Gastroesophageal sphincter (tissue), 4 donors: ENCODE data around the gene NAB2. TPM values are rescaled to one million over a fixed set of nuclear protein-coding genes. Genes with fewer than 3 reads are reported as not detected.

Source experiments
- ATAC-seq: fragments of 150-250 bp; one replicate; pipeline ENCODE4 v1.9.1; 2016; ENCODE audit warnings: mild to moderate bottlenecking, moderate library complexity
- H3K27ac ChIP-seq, 4 donors: fragments of 200-600 bp; sonication (generic) in 3 of 4; 1 replicate in 3 of 4; 2 replicates in 1 of 4; pipeline ENCODE4 v1.5.1; 2016 to 2019
- H3K27me3 ChIP-seq: fragments of 200-600 bp; sonication (generic); one replicate; pipeline ENCODE4 v1.5.1; 2019
- H3K36me3 ChIP-seq, 2 donors: fragments of 200-600 bp; sonication (generic); one replicate each; pipeline ENCODE4 v1.5.1; 2019; ENCODE audit warnings: control low read depth in 1 of 2
- H3K4me1 ChIP-seq, 3 donors: fragments of 200-600 bp; sonication (generic); 1 replicate in 2 of 3; 2 replicates in 1 of 3; pipeline ENCODE4 v1.5.1; 2016 to 2019; ENCODE audit warnings: control low read depth in 2 of 3
- H3K4me3 ChIP-seq, 2 donors: fragments of 200-600 bp; sonication (generic); one replicate each; pipeline ENCODE4 v1.5.1; 2019; ENCODE audit warnings: mild to moderate bottlenecking in 1 of 2, moderate library complexity in 1 of 2
- H3K9me3 ChIP-seq, 3 donors: fragments of 200-600 bp; sonication (generic); one replicate each; pipeline ENCODE4 v1.5.1; 2017 to 2019; ENCODE audit warnings: control low read depth in 2 of 3
- EP300 ChIP-seq: sonication (generic); formaldehyde crosslinking; IDR thresholded peaks from one replicate; pipeline ENCODE4 v1.6.1; 2017; ENCODE audit warnings: antibody characterized with exemption, mild to moderate bottlenecking
- POLR2A ChIP-seq, 2 donors: fragments of 450-650 bp; IDR thresholded peaks; one replicate each; pipeline ENCODE4 v1.6.1; 2017; ENCODE audit warnings: antibody characterized with exemption in 2 of 2, mild to moderate bottlenecking in 2 of 2, moderate library complexity in 1 of 2
- POLR2AphosphoS5 ChIP-seq: sonication (generic); formaldehyde crosslinking; IDR thresholded peaks from one replicate; pipeline ENCODE4 v1.6.1; 2017; ENCODE audit warnings: antibody characterized with exemption
- WGBS, 2 donors: methylation state at CpG; one replicate each; pipeline ENCODE4 v1.1.5; 2018; ENCODE audit warnings: low coverage in 1 of 2; 5-methylcytosine and 5-hydroxymethylcytosine counted together
- total RNA-seq, 4 donors: library from RNA; depleted of rRNA; stranded (reverse); fragments of >200 nt; gene quantifications; one replicate each; pipeline ENCODE4 v1.1.0, GENCODE V29; 2016
- TF ChIP-seq, protein P1 (sequence below), 4 experiments: fragments of 200-600 bp in 2 of 4; fragments of 450-650 bp in 2 of 4; sonication (generic) in 1 of 4; IDR thresholded peaks; one replicate each; pipeline ENCODE4 v1.5.1; 2017 to 2019; ENCODE audit warnings: antibody characterized with exemption in 4 of 4, mild to moderate bottlenecking in 2 of 4, moderate library complexity in 2 of 4

NAB2 gene
- total RNA-seq, 4 donors from 2014 or later: 30.7 to 41.3 (median 38.8) TPM

- peak within 1 kb of the TSS; percentile 92 to 98 (median 96) for H3K27ac ChIP-seq
- peaks cover 0 to 25% of the 10 kb centered on the region in 2 donors for H3K36me3 ChIP-seq
- TF ChIP-seq POLR2A (IDR thresholded peaks at IDR 0.05) (peak; percentile 1 to 60), EP300 (no peak), POLR2AphosphoS5 (peak; percentile 46)
- TF ChIP-seq, protein P1, sequence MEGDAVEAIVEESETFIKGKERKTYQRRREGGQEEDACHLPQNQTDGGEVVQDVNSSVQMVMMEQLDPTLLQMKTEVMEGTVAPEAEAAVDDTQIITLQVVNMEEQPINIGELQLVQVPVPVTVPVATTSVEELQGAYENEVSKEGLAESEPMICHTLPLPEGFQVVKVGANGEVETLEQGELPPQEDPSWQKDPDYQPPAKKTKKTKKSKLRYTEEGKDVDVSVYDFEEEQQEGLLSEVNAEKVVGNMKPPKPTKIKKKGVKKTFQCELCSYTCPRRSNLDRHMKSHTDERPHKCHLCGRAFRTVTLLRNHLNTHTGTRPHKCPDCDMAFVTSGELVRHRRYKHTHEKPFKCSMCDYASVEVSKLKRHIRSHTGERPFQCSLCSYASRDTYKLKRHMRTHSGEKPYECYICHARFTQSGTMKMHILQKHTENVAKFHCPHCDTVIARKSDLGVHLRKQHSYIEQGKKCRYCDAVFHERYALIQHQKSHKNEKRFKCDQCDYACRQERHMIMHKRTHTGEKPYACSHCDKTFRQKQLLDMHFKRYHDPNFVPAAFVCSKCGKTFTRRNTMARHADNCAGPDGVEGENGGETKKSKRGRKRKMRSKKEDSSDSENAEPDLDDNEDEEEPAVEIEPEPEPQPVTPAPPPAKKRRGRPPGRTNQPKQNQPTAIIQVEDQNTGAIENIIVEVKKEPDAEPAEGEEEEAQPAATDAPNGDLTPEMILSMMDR (IDR thresholded peaks at IDR 0.05): no peak
- H3K4me3 ChIP-seq: peak within 1 kb of the TSS; percentile 73 to 78
- H3K27me3 ChIP-seq: no peaks in the 10 kb centered on the region
- H3K9me3 ChIP-seq: no peaks in the 10 kb centered on the region
- ATAC-seq: peak; percentile 76
- 0 to 4% methylated on average over 4 to 6 of the region's 13 CpGs for WGBS, 2 donors
- peaks cover 0 to 54% (median 25%) of the 10 kb centered on the region in 3 donors for H3K4me1 ChIP-seq
Observed at GRCh38 chr12:57111031-57111734, 22.3 kb downstream of the NAB2 start, which contains the start of gene STAT6. TSS of gene STAT6 (minus strand) at chr12:57111362. CDS start at chr12:57108278, 3,084 bp downstream.

GRCh38 chr12:57112492-57113294 lies 23.8 kb downstream of the NAB2 start:
- no peaks in the 10 kb centered on the region for H3K9me3 ChIP-seq
- peak overlapping the region; percentile 73 to 78 for H3K4me3 ChIP-seq
- no peak for TF ChIP-seq POLR2A (IDR thresholded peaks at IDR 0.05)
- TF ChIP-seq, protein P1 (IDR thresholded peaks at IDR 0.05): peak in 1 of 4 experiments; percentile 88
- no peaks in the 10 kb centered on the region for H3K27me3 ChIP-seq
- peak; percentile 59 for ATAC-seq
- 48 to 72% methylated on average over 2 to 4 of the region's 9 CpGs for WGBS, 2 donors
- H3K36me3 ChIP-seq: peaks cover 0 to 10% of the 10 kb centered on the region in 2 donors
- H3K27ac ChIP-seq: peak overlapping the region; percentile 92 to 98 (median 96)
- peaks cover 0 to 39% (median 22%) of the 10 kb centered on the region in 3 donors for H3K4me1 ChIP-seq

DNA sequence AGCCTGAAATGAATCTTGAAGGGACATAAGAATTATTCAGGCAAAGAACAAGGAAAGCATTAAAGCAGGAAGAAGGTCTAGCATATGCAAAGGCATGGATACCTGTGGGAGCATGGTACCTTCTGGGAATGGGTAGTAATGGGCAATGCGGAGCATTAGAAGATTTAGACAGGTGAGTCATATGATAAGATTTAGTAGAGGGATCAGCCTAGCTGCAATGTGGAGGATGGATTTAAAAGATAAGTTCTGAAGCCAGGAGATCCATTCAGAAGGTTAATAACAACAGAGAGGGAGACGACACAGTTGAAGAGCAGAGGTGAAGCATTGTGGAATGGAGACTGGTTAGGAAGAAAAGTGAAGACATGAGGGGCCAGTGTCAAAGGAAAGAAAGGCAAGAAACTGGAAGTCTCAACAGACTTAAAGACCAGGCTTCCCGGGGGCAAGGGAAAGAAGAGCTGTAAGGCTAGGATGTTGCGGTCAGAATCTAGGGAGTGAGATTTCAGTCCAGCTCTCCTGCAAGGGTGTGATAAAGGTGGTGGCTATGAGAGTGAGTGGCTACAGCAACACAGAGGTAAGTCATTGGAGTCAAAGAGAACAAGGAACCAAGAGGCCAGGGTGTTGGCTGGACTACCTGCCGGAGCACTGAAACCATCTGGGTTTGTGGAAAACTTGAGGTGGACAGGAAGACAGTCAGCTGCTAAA lies 27.8 kb downstream of the NAB2 start:
- peaks cover 0 to 14% (median 4%) of the 10 kb centered on the region in 3 donors for H3K4me1 ChIP-seq
- no peaks in the 10 kb centered on the region for H3K36me3 ChIP-seq
- no peaks in the 10 kb centered on the region for H3K27me3 ChIP-seq
- no peaks in the 10 kb centered on the region for H3K9me3 ChIP-seq
- TF ChIP-seq POLR2AphosphoS5 (no peak), POLR2A (IDR thresholded peaks at IDR 0.05) (no peak), EP300 (no peak)
- TF ChIP-seq, protein P1 (IDR thresholded peaks at IDR 0.05): no peak
- no peak for ATAC-seq
- 87 to 88% methylated on average over 3 to 5 of the region's 5 CpGs for WGBS, 2 donors
- H3K4me3 ChIP-seq: no peak overlapping the region
- no peak overlapping the region for H3K27ac ChIP-seq

DNA sequence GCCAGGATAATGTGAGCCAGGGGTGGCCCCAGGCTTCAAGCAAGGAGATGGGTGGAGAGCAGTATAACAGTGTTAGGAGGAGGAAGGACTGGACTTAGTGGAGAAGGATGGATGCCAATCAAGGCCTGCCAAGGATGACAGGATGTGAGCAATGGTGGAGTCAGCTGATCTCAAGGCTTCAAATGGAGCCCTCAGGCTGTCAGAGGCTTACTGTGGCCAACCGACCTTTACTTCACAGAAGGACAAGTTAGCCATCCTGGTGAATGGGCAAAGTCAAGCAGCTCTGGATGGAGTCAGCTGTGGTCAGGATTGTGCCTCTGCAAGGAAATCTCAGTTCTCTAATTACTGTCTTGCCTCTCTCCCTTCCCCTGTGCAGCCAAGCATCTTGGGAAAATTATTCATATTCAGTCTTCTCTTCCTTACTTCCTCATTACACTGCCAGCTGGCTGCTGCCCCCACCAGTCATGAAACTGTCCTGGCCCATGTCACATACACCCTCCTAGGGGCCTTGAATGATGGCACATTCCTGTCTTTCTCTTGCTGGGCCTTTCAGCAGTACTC lies 29.9 kb downstream of the NAB2 start:
- no peak for TF ChIP-seq POLR2AphosphoS5
- no peak for TF ChIP-seq EP300
- TF ChIP-seq, protein P1 (IDR thresholded peaks at IDR 0.05): no peak
- TF ChIP-seq POLR2A (IDR thresholded peaks at IDR 0.05): no peak
- peak overlapping the region in 1 of 4 donors; percentile 3 for H3K27ac ChIP-seq
- no peaks in the 10 kb centered on the region for H3K27me3 ChIP-seq
- no peaks in the 10 kb centered on the region for H3K9me3 ChIP-seq
- ATAC-seq: peak; percentile 46
- H3K4me1 ChIP-seq: peaks cover 0 to 4% (median 0%) of the 10 kb centered on the region in 3 donors
- 67 to 100% methylated on average over 1 of the region's 1 CpG for WGBS, 2 donors
- H3K4me3 ChIP-seq: no peak overlapping the region
- H3K36me3 ChIP-seq: no peaks in the 10 kb centered on the region
